ENCODE data around the gene NRG2. TPM values are rescaled to one million over a fixed set of nuclear protein-coding genes. Genes with fewer than 3 reads are reported as not detected.

NRG2 gene
- polyA plus RNA-seq, 2 of the 4 experiments (the other 2 are of a cell fraction), result 1.0 to 1.1 TPM

DNA sequence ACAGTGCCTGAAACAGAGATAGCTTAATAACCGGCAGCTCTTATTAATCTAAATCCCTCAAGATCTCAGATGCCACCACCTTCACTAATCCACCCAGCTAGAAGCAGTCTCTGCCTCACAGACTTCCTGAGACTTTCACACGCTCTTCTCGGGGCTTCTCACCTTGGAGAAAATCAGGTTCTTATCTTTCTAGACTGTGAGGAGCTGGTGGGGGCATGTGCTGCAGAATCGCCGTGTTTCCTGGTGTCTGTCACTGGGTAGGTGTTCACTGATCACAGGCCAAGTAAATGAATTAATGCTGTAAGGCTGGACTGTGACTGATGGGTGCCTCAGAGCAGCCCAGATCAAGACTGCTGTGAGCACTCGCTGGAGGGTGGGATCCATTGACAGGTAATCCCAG is 145.8 kb downstream of the NRG2 start:
- ChIA-PET CTCF (interaction anchor here (1.0 to 1.3 kb wide), 2 partner anchors 12 to 110 kb away, joined by 3 to 4 read pairs; no protein-coding TSS in a partner anchor), POLR2A (no interaction called here)
- WGBS (ENCODE audit: missing lambda C conversion rate), result 58% methylated on average over 6 of the region's 6 CpGs
- Histone ChIP-seq H3K4me2 (no peak overlapping the region), H3K4me1 (no peaks in the 10 kb centered on the region), H3K4me3 (no peak overlapping the region), H3K27ac (no peak overlapping the region), H3K9me3 (no peaks in the 10 kb centered on the region)
- TF ChIP-seq RARB (CRISPR knock-in tag; IDR thresholded peaks at IDR 0.05), result no peak
- no peak for TF ChIP-seq HDAC2 (IDR thresholded peaks at IDR 0.05)
- ATAC-seq (no peak), DNase-seq (ENCODE audit: low read depth in 1 of 2, low spot score in 1 of 2) (no peak), FAIRE-seq (no peak)

DNA sequence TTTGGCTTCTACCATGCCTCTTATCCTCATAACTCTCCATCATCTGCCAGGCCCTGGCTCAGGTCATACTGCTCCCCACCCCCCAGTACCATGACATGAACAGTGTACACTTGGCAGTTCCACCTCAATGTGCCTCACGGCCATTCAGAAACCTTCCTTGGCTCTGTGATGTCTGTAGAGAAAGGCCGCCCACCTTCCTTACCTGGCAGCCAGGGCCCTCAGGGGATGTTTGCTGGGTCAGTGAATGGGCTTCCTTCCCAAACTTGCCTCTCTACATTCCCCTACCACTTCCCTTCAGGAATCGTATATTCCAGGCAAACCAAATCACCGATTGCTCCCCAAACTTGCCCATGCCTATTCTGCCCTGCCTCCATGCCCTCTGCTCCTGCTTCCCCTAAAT is 146.4 kb downstream of the NRG2 start:
- no peaks in the 10 kb centered on the region for H3K4me1 ChIP-seq
- FAIRE-seq, result no peak
- POLR2A ChIA-PET, result no interaction called here

More for the DNA sequence above, 146.4 kb downstream of the NRG2 start:
- ATAC-seq, result no peak
- no peak for TF ChIP-seq JUN (IDR thresholded peaks at IDR 0.05)
- TF ChIP-seq, protein P1, sequence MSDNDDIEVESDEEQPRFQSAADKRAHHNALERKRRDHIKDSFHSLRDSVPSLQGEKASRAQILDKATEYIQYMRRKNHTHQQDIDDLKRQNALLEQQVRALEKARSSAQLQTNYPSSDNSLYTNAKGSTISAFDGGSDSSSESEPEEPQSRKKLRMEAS (IDR thresholded peaks at IDR 0.05), result no peak
- TF ChIP-seq ZSCAN20 (CRISPR knock-in tag; IDR thresholded peaks at IDR 0.05), result no peak
- no peak for TF ChIP-seq HEYL (CRISPR knock-in tag; IDR thresholded peaks at IDR 0.05)
- TF ChIP-seq FOXS1 (CRISPR knock-in tag; IDR thresholded peaks at IDR 0.05), result no peak
- no peak for TF ChIP-seq EHF (CRISPR knock-in tag; IDR thresholded peaks at IDR 0.05)
- TF ChIP-seq, protein P2, sequence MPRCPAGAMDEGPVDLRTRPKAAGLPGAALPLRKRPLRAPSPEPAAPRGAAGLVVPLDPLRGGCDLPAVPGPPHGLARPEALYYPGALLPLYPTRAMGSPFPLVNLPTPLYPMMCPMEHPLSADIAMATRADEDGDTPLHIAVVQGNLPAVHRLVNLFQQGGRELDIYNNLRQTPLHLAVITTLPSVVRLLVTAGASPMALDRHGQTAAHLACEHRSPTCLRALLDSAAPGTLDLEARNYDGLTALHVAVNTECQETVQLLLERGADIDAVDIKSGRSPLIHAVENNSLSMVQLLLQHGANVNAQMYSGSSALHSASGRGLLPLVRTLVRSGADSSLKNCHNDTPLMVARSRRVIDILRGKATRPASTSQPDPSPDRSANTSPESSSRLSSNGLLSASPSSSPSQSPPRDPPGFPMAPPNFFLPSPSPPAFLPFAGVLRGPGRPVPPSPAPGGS (IDR thresholded peaks at IDR 0.05), result no peak
- TF ChIP-seq HDAC2 (IDR thresholded peaks at IDR 0.05), result no peak
- no peak for TF ChIP-seq ZNF302 (CRISPR knock-in tag; IDR thresholded peaks at IDR 0.05)
- TF ChIP-seq, protein P3, sequence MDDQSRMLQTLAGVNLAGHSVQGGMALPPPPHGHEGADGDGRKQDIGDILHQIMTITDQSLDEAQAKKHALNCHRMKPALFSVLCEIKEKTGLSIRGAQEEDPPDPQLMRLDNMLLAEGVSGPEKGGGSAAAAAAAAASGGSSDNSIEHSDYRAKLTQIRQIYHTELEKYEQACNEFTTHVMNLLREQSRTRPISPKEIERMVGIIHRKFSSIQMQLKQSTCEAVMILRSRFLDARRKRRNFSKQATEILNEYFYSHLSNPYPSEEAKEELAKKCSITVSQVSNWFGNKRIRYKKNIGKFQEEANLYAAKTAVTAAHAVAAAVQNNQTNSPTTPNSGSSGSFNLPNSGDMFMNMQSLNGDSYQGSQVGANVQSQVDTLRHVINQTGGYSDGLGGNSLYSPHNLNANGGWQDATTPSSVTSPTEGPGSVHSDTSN (IDR thresholded peaks at IDR 0.05), result no peak
- TF ChIP-seq MAFK (IDR thresholded peaks at IDR 0.05; ENCODE audit: partially characterized antibody), result no peak
- TF ChIP-seq PHF8 (IDR thresholded peaks at IDR 0.05; ENCODE audit: borderline replicate concordance, low read depth), result no peak
- TF ChIP-seq, protein P4, sequence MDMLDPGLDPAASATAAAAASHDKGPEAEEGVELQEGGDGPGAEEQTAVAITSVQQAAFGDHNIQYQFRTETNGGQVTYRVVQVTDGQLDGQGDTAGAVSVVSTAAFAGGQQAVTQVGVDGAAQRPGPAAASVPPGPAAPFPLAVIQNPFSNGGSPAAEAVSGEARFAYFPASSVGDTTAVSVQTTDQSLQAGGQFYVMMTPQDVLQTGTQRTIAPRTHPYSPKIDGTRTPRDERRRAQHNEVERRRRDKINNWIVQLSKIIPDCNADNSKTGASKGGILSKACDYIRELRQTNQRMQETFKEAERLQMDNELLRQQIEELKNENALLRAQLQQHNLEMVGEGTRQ (IDR thresholded peaks at IDR 0.05), result no peak
- TF ChIP-seq, protein P5, sequence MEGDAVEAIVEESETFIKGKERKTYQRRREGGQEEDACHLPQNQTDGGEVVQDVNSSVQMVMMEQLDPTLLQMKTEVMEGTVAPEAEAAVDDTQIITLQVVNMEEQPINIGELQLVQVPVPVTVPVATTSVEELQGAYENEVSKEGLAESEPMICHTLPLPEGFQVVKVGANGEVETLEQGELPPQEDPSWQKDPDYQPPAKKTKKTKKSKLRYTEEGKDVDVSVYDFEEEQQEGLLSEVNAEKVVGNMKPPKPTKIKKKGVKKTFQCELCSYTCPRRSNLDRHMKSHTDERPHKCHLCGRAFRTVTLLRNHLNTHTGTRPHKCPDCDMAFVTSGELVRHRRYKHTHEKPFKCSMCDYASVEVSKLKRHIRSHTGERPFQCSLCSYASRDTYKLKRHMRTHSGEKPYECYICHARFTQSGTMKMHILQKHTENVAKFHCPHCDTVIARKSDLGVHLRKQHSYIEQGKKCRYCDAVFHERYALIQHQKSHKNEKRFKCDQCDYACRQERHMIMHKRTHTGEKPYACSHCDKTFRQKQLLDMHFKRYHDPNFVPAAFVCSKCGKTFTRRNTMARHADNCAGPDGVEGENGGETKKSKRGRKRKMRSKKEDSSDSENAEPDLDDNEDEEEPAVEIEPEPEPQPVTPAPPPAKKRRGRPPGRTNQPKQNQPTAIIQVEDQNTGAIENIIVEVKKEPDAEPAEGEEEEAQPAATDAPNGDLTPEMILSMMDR (IDR thresholded peaks at IDR 0.05), result no peak
- no peak for TF ChIP-seq POLR2A (IDR thresholded peaks at IDR 0.05; ENCODE audit: low read length)
- no peak for TF ChIP-seq HOXA7 (CRISPR knock-in tag; IDR thresholded peaks at IDR 0.05)
- TF ChIP-seq, protein P6, sequence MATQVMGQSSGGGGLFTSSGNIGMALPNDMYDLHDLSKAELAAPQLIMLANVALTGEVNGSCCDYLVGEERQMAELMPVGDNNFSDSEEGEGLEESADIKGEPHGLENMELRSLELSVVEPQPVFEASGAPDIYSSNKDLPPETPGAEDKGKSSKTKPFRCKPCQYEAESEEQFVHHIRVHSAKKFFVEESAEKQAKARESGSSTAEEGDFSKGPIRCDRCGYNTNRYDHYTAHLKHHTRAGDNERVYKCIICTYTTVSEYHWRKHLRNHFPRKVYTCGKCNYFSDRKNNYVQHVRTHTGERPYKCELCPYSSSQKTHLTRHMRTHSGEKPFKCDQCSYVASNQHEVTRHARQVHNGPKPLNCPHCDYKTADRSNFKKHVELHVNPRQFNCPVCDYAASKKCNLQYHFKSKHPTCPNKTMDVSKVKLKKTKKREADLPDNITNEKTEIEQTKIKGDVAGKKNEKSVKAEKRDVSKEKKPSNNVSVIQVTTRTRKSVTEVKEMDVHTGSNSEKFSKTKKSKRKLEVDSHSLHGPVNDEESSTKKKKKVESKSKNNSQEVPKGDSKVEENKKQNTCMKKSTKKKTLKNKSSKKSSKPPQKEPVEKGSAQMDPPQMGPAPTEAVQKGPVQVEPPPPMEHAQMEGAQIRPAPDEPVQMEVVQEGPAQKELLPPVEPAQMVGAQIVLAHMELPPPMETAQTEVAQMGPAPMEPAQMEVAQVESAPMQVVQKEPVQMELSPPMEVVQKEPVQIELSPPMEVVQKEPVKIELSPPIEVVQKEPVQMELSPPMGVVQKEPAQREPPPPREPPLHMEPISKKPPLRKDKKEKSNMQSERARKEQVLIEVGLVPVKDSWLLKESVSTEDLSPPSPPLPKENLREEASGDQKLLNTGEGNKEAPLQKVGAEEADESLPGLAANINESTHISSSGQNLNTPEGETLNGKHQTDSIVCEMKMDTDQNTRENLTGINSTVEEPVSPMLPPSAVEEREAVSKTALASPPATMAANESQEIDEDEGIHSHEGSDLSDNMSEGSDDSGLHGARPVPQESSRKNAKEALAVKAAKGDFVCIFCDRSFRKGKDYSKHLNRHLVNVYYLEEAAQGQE (IDR thresholded peaks at IDR 0.05), result no peak
- TF ChIP-seq RFX5 (IDR thresholded peaks at IDR 0.05), result no peak
- no peak for DNase-seq (ENCODE audit: low read depth in 1 of 2, low spot score in 1 of 2)
- H3K4me3 ChIP-seq, result no peak overlapping the region
- WGBS (ENCODE audit: missing lambda C conversion rate), result 74% methylated on average over 4 of the region's 4 CpGs
- H3K9me3 ChIP-seq, result no peaks in the 10 kb centered on the region
- CTCF ChIA-PET, result interaction anchor here (1.0 to 1.3 kb wide), 2 partner anchors 12 to 110 kb away, joined by 3 to 4 read pairs; no protein-coding TSS in a partner anchor
- H3K27ac ChIP-seq, result no peak overlapping the region
- no peak overlapping the region for H3K4me2 ChIP-seq

All from A549 (cell line).